HCT116 (cell line): ENCODE results near the gene KIR3DL2. TPM values are rescaled to one million over a fixed set of nuclear protein-coding genes. Genes with fewer than 3 reads are reported as not detected.

Experiments used
- ATAC-seq: fragments of 200-7000 bp; cut with Tn5 transposase; 2 replicates; pipeline ENCODE4 v1.9.1; 2020; ENCODE audit warnings: mild to moderate bottlenecking, moderate library complexity
- BruUV-seq: library from RNA; stranded (reverse); fragments of 400-500 nt; replicated peaks from 2 replicates; lab custom pipeline; 2021; lab: Mats Ljungman, UMichigan
- CTCF ChIA-PET: fragments of 300-600 bp; sonication (Branson Sonifier 250); formaldehyde crosslinking; loops from one replicate; lab custom pipeline; 2021; ENCODE audit warnings: antibody characterized with exemption; lab: Charles Lee
- POLR2A ChIA-PET: fragments of 300-600, 350-600 bp; sonication (Branson Sonifier 250); formaldehyde crosslinking; loops from one replicate; lab custom pipeline; 2021; ENCODE audit warnings: antibody characterized with exemption; lab: Charles Lee
- RAD21 ChIA-PET, 2 experiments: fragments of 300-600 bp; sonication (Branson Sonifier 250); formaldehyde crosslinking; loops; one replicate each; lab custom pipeline; 2023; ENCODE audit warnings: low total read pairs in 2 of 2; ENCODE audit not compliant: uncharacterized antibody in 2 of 2, unreplicated experiment in 2 of 2, low non-redundant PET in 1 of 2; lab: Charles Lee
- DNase-seq: peaks from one replicate; pipeline ENCODE4 v3.0.0-alpha.2; 2010; ENCODE audit warnings: low read depth, low spot score
- H2AFZ ChIP-seq: fragments of 200-600 bp; shearing (Covaris generic), sonication (generic); 2 replicates; pipeline ENCODE4 v1.6.1; 2017; ENCODE audit warnings: low read depth, mixed run types, mixed read lengths, antibody characterized with exemption, low read length; ENCODE audit not compliant: poor library complexity, severe bottlenecking
- H3K27ac ChIP-seq: 2 replicates; pipeline ENCODE4 v1.5.1; 2012; ENCODE audit warnings: low read depth, low read length
- H3K27me3 ChIP-seq: fragments of 200-600 bp; sonication (generic); 2 replicates; pipeline ENCODE4 v1.6.1; 2016; ENCODE audit warnings: mixed run types, low read length, mixed read lengths; ENCODE audit not compliant: insufficient read depth
- H3K36me3 ChIP-seq, 2 experiments: fragments of 200-500 bp in 1 of 2; fragments of 200-600 bp in 1 of 2; sonication (Bioruptor generic) in 1 of 2; sonication (generic) in 1 of 2; 2 replicates each; pipeline versions ENCODE4 v1.5.1 to v1.6.1; 2014 to 2016; ENCODE audit warnings: low read length in 2 of 2, inconsistent platforms in 1 of 2, mixed read lengths in 1 of 2, mixed run types in 1 of 2; ENCODE audit not compliant: insufficient read depth in 2 of 2, control insufficient read depth in 1 of 2
- H3K4me1 ChIP-seq, 2 experiments: fragments of 200-600 bp in 1 of 2; sonication (generic) in 1 of 2; 2 replicates each; pipeline versions ENCODE4 v1.5.1 to v1.6.1; 2012 to 2017; ENCODE audit warnings: low read length in 2 of 2, inconsistent platforms in 1 of 2, mild to moderate bottlenecking in 1 of 2, mixed read lengths in 1 of 2, mixed run types in 1 of 2, moderate library complexity in 1 of 2; ENCODE audit not compliant: insufficient read depth in 2 of 2, control insufficient read depth in 1 of 2
- H3K4me2 ChIP-seq: fragments of 200-600 bp; sonication (generic); 2 replicates; pipeline ENCODE4 v1.6.1; 2017; ENCODE audit warnings: mixed run types, low read length, mixed read lengths
- H3K4me3 ChIP-seq, 2 experiments: fragments of 200-600 bp in 1 of 2; sonication (generic) in 1 of 2; replicated peaks in 1 of 2; 2 replicates each; pipeline ENCODE4 v1.5.1; 2011 to 2016; ENCODE audit warnings: low read length in 2 of 2, control low read depth in 1 of 2, low read depth in 1 of 2, mild to moderate bottlenecking in 1 of 2, mixed read lengths in 1 of 2, mixed run types in 1 of 2
- H3K79me2 ChIP-seq: fragments of 200-600 bp; sonication (generic); 2 replicates; pipeline ENCODE4 v1.6.1; 2017; ENCODE audit warnings: mild to moderate bottlenecking, mixed run types, low read length, moderate library complexity, mixed read lengths; ENCODE audit not compliant: insufficient read depth
- H3K9ac ChIP-seq: fragments of 200-600 bp; sonication (generic); 2 replicates; pipeline ENCODE4 v1.6.1; 2016; ENCODE audit warnings: low read length, mixed read lengths
- H3K9me2 ChIP-seq: fragments of 200-600 bp; sonication (generic), shearing (Covaris generic); 2 replicates; pipeline ENCODE4 v1.6.1; 2017; ENCODE audit warnings: mixed run types, mild to moderate bottlenecking, moderate library complexity; ENCODE audit not compliant: insufficient read depth
- H3K9me3 ChIP-seq, 2 experiments: fragments of 200-500 bp in 1 of 2; fragments of 200-600 bp in 1 of 2; sonication (Bioruptor generic) in 1 of 2; sonication (generic) in 1 of 2; 2 replicates each; pipeline ENCODE4 v1.6.1; 2014 to 2017; ENCODE audit warnings: low read length in 2 of 2, mixed read lengths in 2 of 2, inconsistent platforms in 1 of 2, low read depth in 1 of 2, mild to moderate bottlenecking in 1 of 2, mixed run types in 1 of 2, moderate library complexity in 1 of 2; ENCODE audit not compliant: control insufficient read depth in 1 of 2, insufficient read depth in 1 of 2
- H4K20me1 ChIP-seq: fragments of 200-600 bp; sonication (generic), shearing (Covaris generic); 2 replicates; pipeline ENCODE4 v1.6.1; 2017; ENCODE audit warnings: mixed run types, mild to moderate bottlenecking, moderate library complexity; ENCODE audit not compliant: insufficient read depth
- CBX3 ChIP-seq: IDR thresholded peaks from 2 replicates; pipeline ENCODE4 v1.6.1; 2012; ENCODE audit warnings: low read depth
- CEBPB ChIP-seq: IDR thresholded peaks from 2 replicates; pipeline ENCODE4 v1.6.1; 2012; ENCODE audit warnings: low read depth
- EZH2phosphoT487 ChIP-seq: fragments of 200-600 bp; IDR thresholded peaks from 2 replicates; pipeline ENCODE4 v1.6.1; 2018; ENCODE audit warnings: antibody characterized with exemption, borderline replicate concordance
- JUND ChIP-seq: IDR thresholded peaks from 2 replicates; pipeline ENCODE4 v1.6.1; 2012
- MAX ChIP-seq: IDR thresholded peaks from 2 replicates; pipeline ENCODE4 v1.6.1; 2012
- POLR2A ChIP-seq: IDR thresholded peaks from 2 replicates; pipeline ENCODE4 v1.7.0; 2011; ENCODE audit warnings: borderline replicate concordance; ENCODE audit not compliant: insufficient read depth, insufficient read length; ENCODE audit errors: extremely low read depth
- POLR2AphosphoS5 ChIP-seq: IDR thresholded peaks from 2 replicates; pipeline ENCODE4 v1.6.1; 2011; ENCODE audit warnings: mild to moderate bottlenecking, low read depth, low read length, moderate library complexity
- RAD21 ChIP-seq: IDR thresholded peaks from 2 replicates; pipeline ENCODE4 v1.6.1; 2012; ENCODE audit warnings: low read depth, mild to moderate bottlenecking
- SRF ChIP-seq: IDR thresholded peaks from 2 replicates; pipeline ENCODE4 v1.6.1; 2012; ENCODE audit warnings: low read depth
- TCF7L2 ChIP-seq: IDR thresholded peaks from 2 replicates; pipeline ENCODE4 v1.7.0; 2011; ENCODE audit warnings: borderline replicate concordance, inconsistent platforms; ENCODE audit not compliant: insufficient read depth, insufficient read length; ENCODE audit errors: extremely low read depth
- YY1 ChIP-seq: IDR thresholded peaks from 2 replicates; pipeline ENCODE4 v1.6.1; 2011; ENCODE audit warnings: low read length, low read depth, moderate library complexity, mild to moderate bottlenecking; ENCODE audit not compliant: insufficient replicate concordance; ENCODE audit errors: extremely low read depth
- ZFX ChIP-seq: fragments of 450-650 bp; IDR thresholded peaks from 2 replicates; pipeline ENCODE4 v1.6.1; 2017
- intact Hi-C: fragments of 100-400 bp; cut with micrococcal nuclease; formaldehyde crosslinking; loops from 2 replicates; pipeline ENCODE4 v1.10.0; 2022
- total RNA-seq: library from RNA; stranded (reverse); gene quantifications from one replicate; pipeline ENCODE4 v1.2.1, GENCODE V29; 2021; ENCODE audit not compliant: unreplicated experiment
- TF ChIP-seq, protein P1 (sequence below): IDR thresholded peaks from 2 replicates; pipeline ENCODE4 v1.6.1; 2012

Gene KIR3DL2
- total RNA-seq, 1 experiment from 2014 or later = not detected

GRCh38 chr19:54889566-54889965 lies 39.3 kb downstream of the KIR3DL2 start:
- no TSS peak for BruUV-seq
- RAD21 ChIA-PET = no interaction called here
- no peaks in the 10 kb centered on the region for H4K20me1 ChIP-seq
- no peaks in the 10 kb centered on the region for H3K79me2 ChIP-seq
- H3K4me1 ChIP-seq = peaks cover 4 to 8% of the 10 kb centered on the region in 2 experiments; a peak in 3 of 4 replicates
- intact Hi-C loops = no loop called here
- H3K9me2 ChIP-seq = no peaks in the 10 kb centered on the region
- ATAC-seq = no peak
- CTCF ChIA-PET = no interaction called here
- H3K36me3 ChIP-seq = no peaks in the 10 kb centered on the region
- H3K9ac ChIP-seq = no peak overlapping the region
- H3K4me2 ChIP-seq = no peak overlapping the region
- no peaks in the 10 kb centered on the region for H3K9me3 ChIP-seq
- no peak overlapping the region for H3K27ac ChIP-seq
- DNase-seq = no peak
- H3K4me3 ChIP-seq = no peak overlapping the region
- H2AFZ ChIP-seq = no peak overlapping the region
- TF ChIP-seq ZFX = no peak
- TF ChIP-seq CBX3 = no peak
- TF ChIP-seq, protein P1, sequence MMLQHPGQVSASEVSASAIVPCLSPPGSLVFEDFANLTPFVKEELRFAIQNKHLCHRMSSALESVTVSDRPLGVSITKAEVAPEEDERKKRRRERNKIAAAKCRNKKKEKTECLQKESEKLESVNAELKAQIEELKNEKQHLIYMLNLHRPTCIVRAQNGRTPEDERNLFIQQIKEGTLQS = no peak
- no peak for TF ChIP-seq POLR2AphosphoS5
- TF ChIP-seq EZH2phosphoT487 = no peak
- TF ChIP-seq JUND = no peak
- TF ChIP-seq POLR2A = no peak
- TF ChIP-seq YY1 = no peak
- TF ChIP-seq RAD21 = no peak
- no peak for TF ChIP-seq TCF7L2
- TF ChIP-seq SRF = no peak
- TF ChIP-seq MAX = no peak
- TF ChIP-seq CEBPB = no peak
- POLR2A ChIA-PET = no interaction called here
- no peaks in the 10 kb centered on the region for H3K27me3 ChIP-seq
